ENCODE results near the gene ZFPL1. TPM values are rescaled to one million over a fixed set of nuclear protein-coding genes. Genes with fewer than 3 reads are reported as not detected.
A peak's percentile ranks its signal among the peaks of the same experiment; 100 is the strongest.

ZFPL1 gene
- total and polyA plus RNA-seq, 9 of the 15 experiments (the other 6 are each of a cell fraction or from before 2014, with no cell fraction given), result 3.7 to 37.5 (median 22.7) TPM

DNA sequence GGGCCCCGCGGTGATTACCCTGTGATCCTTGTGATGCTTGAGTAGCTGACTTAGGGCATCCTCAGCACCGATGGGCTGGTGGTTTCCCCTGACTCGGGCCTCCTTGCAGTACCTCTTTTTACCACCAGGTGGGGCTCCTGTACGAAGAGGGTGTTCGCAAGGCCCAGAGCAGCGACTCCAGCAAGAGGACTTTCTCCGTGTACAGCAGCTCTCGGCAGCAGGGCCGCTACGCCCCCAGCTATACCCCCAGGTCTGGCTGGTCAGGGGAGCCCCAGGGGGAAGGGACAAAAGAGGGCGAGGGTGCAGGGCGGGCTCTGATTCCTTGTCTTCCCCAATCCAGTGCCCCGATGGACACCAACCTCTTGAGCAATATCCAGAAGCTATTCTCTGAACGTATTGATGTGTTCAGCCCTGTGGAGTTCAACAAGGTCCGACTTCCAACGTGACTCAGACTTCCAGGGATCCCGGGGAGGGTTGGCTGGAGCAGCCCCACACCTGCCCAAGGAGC is 26.4 kb downstream of the ZFPL1 start:
- Histone ChIP-seq H3K27me3 (ENCODE audit: control insufficient read depth in 2 of 2, insufficient read depth in 2 of 2, low read length in 2 of 2) (no peaks in the 10 kb centered on the region), H3K9ac (ENCODE audit: insufficient read depth in 1 of 2, low read depth in 2 of 2, low read length in 2 of 2) (peak overlapping the region in 1 of 2 experiments; percentile 75; a peak in 2 of 4 replicates), H4K20me1 (replicated peaks; ENCODE audit: control insufficient read depth, insufficient read depth, low read length) (no peaks in the 10 kb centered on the region), H3K36me3 (ENCODE audit: control insufficient read depth, insufficient read depth, low read length) (peaks cover 25% of the 10 kb centered on the region; the same call in 2 of the 3 replicates), H3K4me3 (no peak overlapping the region), H3K79me2 (ENCODE audit: control insufficient read depth, insufficient read depth, low read length) (peaks cover 5% of the 10 kb centered on the region; the same call in 2 of the 3 replicates), H3K9me1 (ENCODE audit: control insufficient read depth, insufficient read depth, low read length) (no peaks in the 10 kb centered on the region), H3K4me1 (replicated peaks in 1 of 2; ENCODE audit: control insufficient read depth in 2 of 2, insufficient read depth in 2 of 2, low read length in 2 of 2) (peaks cover 21 to 48% of the 10 kb centered on the region in 2 experiments), H3K9me3 (replicated peaks; ENCODE audit: control insufficient read depth, insufficient read depth, low read depth, low read length) (no peaks in the 10 kb centered on the region), H3K27ac (ENCODE audit: extremely low read depth, low read depth, low read length) (no peak overlapping the region; the same call in 2 of the 3 replicates), H2AFZ (ENCODE audit: low read depth, low read length) (no peak overlapping the region), H3K4me2 (ENCODE audit: insufficient read depth, low read length) (peak overlapping the region; percentile 14; the same call in 1 of the 2 replicates)
- intact Hi-C loops (cut with micrococcal nuclease), result loop anchor here (2.0 to 10.0 kb wide), 5 partner anchors 70 to 263 kb away; partner anchors contain the start of genes CAPN1 and CDC42EP2
- in situ Hi-C loops (cut with MboI), result no loop called here
- peak; percentile 59 for ATAC-seq
- peak; percentile 76 to 88 (median 80) for DNase-seq (ENCODE audit: extremely low read depth in 1 of 4, low spot score in 3 of 4)
- 6% methylated on average over 18 of the region's 18 CpGs for WGBS (ENCODE audit: insufficient coverage, low coverage, missing lambda C conversion rate)
- POLR2A ChIA-PET, result interaction anchor here (0.5 to 7.2 kb wide), 15 partner anchors 14 to 348 kb away, joined by 3 to 92 read pairs (median 4); partner anchors contain the start of genes BATF2, NEAT1, POLA2 and SPDYC
- FAIRE-seq, result peak; percentile 98
- no TSS peak for BruUV-seq (replicated peaks)
- CTCF ChIA-PET (ENCODE audit: low intra/inter-chr PET ratio), result interaction anchor here (0.7 to 1.9 kb wide), 3 partner anchors 70 to 219 kb away, joined by 6 to 16 read pairs (median 10); partner anchors contain the start of gene CAPN1
- no peak for TF ChIP-seq ESRRB (CRISPR knock-in tag; IDR thresholded peaks at IDR 0.05; ENCODE audit: borderline replicate concordance)
- TF ChIP-seq SMAD1 (IDR thresholded peaks at IDR 0.05; ENCODE audit: low read depth, low read length, partially characterized antibody), result no peak
- 0 out of 2 replicates have a peak, but pooled peaks have one; percentile 56 for TF ChIP-seq CEBPG (CRISPR knock-in tag; IDR thresholded peaks at IDR 0.05)
- peak in 1 of 2 experiments; percentile 77; a peak in 2 of 4 replicates for TF ChIP-seq CEBPG (tag; conservative IDR thresholded peaks at IDR 0.05 in 1 of 2, IDR thresholded peaks at IDR 0.05 in 1 of 2)
- TF ChIP-seq, protein P1, sequence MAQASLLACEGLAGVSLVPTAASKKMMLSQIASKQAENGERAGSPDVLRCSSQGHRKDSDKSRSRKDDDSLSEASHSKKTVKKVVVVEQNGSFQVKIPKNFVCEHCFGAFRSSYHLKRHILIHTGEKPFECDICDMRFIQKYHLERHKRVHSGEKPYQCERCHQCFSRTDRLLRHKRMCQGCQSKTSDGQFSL (CRISPR knock-in tag; IDR thresholded peaks at IDR 0.05), result no peak
- TF ChIP-seq, protein P1 (tag; IDR thresholded peaks at IDR 0.05), result no peak
- no peak for TF ChIP-seq HLTF (IDR thresholded peaks at IDR 0.05)
- peak; percentile 51; the same call in 1 of the 2 replicates for TF ChIP-seq ZFX (CRISPR knock-in tag; IDR thresholded peaks at IDR 0.05)
- TF ChIP-seq, protein P2, sequence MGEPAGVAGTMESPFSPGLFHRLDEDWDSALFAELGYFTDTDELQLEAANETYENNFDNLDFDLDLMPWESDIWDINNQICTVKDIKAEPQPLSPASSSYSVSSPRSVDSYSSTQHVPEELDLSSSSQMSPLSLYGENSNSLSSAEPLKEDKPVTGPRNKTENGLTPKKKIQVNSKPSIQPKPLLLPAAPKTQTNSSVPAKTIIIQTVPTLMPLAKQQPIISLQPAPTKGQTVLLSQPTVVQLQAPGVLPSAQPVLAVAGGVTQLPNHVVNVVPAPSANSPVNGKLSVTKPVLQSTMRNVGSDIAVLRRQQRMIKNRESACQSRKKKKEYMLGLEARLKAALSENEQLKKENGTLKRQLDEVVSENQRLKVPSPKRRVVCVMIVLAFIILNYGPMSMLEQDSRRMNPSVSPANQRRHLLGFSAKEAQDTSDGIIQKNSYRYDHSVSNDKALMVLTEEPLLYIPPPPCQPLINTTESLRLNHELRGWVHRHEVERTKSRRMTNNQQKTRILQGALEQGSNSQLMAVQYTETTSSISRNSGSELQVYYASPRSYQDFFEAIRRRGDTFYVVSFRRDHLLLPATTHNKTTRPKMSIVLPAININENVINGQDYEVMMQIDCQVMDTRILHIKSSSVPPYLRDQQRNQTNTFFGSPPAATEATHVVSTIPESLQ (CRISPR knock-in tag; IDR thresholded peaks at IDR 0.05), result no peak
- TF ChIP-seq SNIP1 (IDR thresholded peaks at IDR 0.05; ENCODE audit: low read depth), result no peak
- no peak for TF ChIP-seq CHD4 (IDR thresholded peaks at IDR 0.05; ENCODE audit: insufficient read depth, insufficient replicate concordance, low read depth, low read length, poor library complexity, severe bottlenecking)
- no peak for TF ChIP-seq GATAD2B (IDR thresholded peaks at IDR 0.05; ENCODE audit: borderline replicate concordance)
- no peak for TF ChIP-seq SAFB (IDR thresholded peaks at IDR 0.05; ENCODE audit: borderline replicate concordance, low read depth, low read length)
- peak; percentile 60 for TF ChIP-seq CTBP1 (IDR thresholded peaks at IDR 0.05; ENCODE audit: borderline replicate concordance)
- TF ChIP-seq, protein P3, sequence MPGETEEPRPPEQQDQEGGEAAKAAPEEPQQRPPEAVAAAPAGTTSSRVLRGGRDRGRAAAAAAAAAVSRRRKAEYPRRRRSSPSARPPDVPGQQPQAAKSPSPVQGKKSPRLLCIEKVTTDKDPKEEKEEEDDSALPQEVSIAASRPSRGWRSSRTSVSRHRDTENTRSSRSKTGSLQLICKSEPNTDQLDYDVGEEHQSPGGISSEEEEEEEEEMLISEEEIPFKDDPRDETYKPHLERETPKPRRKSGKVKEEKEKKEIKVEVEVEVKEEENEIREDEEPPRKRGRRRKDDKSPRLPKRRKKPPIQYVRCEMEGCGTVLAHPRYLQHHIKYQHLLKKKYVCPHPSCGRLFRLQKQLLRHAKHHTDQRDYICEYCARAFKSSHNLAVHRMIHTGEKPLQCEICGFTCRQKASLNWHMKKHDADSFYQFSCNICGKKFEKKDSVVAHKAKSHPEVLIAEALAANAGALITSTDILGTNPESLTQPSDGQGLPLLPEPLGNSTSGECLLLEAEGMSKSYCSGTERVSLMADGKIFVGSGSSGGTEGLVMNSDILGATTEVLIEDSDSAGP (CRISPR knock-in tag; IDR thresholded peaks at IDR 0.05), result no peak
- no peak for TF ChIP-seq ZNF695 (CRISPR knock-in tag; IDR thresholded peaks at IDR 0.05)
- no peak for TF ChIP-seq PRMT5 (CRISPR knock-in tag; IDR thresholded peaks at IDR 0.05)
- no peak for TF ChIP-seq ZNF696 (CRISPR knock-in tag; conservative IDR thresholded peaks at IDR 0.05)

Measured in K562 (cell line).